Dedifferentiated amniotic fluid mesenchymal stem cell (primary cell): ENCODE data around the gene DNM2.
"Not testable (repeated sequence)": the region's sequence is repeated elsewhere in the genome, so short reads cannot be mapped to it uniquely, and the experiment has no call there.

Source experiments
- DNase-seq: peaks from one replicate; pipeline ENCODE4 v3.0.0-alpha.2; 2016; ENCODE audit errors: extremely low spot score

DNM2 gene

DNA sequence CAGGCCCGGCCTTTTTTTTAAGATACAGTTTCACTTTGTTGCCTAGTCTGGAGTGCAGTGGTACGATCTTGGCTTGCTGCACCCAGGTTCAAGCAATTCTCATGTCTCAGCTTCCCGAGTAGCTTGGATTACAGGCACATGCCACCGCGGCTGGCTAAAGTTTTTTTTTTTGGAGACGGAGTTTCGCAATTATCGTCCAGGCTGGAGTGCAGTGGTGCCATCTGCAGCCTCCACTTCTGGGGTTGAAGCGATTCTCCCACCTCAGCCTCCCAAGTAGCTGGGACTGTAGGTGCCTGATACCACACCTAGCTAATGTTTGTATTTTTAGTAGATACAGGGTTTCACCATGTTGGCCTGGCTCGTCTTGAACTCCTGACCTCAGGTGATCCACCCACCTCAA lies 148.6 kb downstream of the DNM2 start:
- no peak for DNase-seq

DNA sequence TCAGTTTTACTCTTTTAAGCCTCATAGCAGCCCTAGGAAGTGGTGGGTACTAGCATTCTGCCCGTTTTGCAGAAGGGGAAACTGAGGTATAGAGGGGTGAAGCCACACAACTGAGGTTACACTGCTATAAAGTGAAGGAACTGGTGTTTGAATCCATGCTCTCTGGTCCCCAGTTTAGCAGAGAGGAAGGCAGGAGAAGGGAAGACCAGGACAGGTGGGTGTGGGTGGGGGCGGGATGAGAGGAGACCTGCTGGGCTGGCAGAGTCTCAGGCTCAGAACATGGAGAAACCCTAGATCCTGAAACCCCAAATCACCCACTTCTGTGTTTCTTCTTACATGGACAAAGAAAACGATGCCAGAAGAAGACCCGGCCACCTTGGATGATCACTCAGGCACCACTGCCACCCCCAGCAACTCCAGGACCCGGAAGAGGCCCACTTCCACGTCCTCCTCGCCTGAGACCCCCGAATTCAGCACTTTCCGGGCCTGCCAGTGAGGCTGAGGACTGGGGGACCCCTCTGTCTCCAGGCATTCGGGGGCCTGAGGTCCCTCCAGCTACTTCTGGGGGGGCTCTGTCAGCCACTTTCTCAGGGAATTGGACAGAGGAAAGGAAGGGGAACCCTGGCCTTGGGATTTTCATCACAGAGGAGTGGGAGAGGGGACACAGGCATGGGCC lies 151.1 kb downstream of the DNM2 start:
- DNase-seq: no peak

DNA sequence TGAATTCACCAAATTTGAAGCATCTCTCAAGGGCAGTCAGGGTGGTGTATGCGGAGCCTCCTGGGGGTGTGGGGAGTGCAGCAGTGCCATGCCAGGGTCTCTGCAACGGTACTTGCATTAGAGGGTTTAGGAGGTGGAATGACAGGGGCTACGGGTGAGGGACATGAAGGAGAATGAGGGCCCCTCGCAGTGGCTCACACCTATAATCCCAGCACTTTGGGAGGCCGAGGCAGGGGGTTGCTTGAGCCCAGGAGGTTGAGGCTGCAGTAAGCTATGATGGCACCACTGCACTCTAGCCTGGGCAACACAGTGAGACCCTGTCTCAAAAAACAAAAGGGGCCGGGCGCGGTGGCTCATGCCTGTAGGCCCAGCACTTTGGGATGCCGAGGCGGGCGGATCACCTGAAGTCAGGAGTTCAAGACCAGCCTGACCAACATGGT lies 152.0 kb downstream of the DNM2 start:
- not testable (repeated sequence) for DNase-seq

DNA sequence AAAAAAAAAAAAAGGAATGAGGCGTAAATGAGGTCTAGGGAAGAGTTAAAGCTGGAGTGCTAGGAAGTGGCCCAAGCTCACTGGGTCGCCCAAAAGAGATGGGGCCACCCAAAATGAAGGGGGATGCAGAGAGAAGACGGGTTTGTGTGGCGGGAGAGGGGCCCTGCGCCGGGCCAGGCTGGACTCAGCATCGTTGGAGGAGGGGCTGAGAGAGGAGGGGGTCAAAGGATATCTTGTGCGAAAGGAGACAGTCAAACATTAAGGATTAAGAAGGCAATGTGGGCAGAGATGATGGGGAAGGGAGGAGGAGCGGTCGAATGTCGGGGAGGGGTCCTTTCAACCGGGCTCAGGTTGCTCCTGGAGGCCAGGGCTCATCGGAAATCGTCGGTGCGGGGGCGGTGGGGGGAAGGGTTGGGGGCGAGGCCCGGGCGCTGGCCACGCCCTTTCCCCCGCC lies 152.6 kb downstream of the DNM2 start:
- DNase-seq: no peak

DNA sequence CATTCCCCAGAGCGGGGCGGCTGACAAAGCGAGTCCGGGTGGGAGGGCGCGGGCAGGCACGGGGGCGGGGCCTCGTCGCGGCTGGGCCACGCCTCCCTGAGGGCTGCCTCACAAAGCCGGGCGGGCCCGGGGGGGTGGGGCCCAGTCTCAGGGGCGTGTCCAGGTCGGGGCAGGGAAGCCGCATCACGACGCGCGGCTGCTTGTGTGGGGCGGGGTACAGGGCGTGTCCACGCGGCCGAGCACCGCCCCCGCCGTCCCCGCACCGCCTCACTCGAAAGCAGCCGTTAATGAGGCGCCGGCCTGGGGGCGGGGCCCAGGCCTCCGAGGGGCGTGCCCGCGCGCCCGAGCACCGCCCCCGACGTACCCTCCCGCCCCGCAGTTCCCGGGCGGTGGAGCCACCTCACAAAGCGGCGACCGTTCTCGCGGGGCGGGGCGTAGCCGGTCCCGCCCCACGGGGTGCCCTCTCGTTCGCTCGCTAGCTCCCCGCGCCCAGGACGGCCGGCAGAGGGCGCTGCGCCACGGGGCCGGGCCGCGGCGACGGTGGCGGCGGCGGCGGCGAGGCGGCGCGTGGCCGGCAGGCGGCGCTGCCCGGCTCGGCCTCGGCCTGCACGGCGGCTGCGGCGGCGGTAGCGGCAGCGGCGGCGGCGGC lies 153.2 kb downstream of the DNM2 start, which contains the start of gene CARM1:
TSS of gene CARM1 (plus strand) at position 599 of the 649 bp plus-strand sequence. CDS start 150 bp downstream, outside the sequence.
- peak; percentile 98 for DNase-seq

DNA sequence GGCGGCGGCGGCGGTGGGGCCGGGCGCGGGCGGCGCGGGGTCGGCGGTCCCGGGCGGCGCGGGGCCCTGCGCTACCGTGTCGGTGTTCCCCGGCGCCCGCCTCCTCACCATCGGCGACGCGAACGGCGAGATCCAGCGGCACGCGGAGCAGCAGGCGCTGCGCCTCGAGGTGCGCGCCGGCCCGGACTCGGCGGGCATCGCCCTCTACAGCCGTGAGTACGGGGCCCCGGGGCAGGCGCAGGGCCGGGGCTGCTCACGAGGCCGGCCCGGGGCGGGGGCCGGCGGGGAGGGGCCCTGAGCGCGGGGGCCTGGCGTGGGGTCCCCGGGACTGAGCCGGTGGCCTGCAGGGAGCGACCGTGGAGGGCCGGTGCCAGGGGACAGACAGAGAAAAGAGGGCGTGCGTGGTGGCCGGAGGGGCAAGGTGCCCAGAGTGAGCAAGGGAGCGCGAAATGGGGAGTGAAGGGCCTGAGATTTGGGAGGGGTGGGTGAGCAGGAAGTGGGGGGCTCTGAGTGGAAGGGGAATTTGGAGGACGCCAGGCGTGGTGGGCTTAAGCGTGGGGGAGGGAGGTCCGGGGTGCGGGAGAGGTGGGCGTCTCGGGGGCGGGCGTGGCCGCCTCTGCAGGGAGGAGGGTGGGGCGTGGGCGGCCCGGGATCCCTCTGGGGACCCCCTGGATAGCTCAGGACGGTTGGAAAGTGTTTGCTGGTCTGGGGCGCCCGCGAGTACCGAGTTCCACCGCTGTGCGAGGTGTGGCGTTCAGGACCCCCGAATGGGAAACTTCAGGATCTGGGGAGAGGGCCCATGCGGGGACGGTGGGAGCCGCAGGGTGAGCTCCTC lies 154.0 kb downstream of the DNM2 start:
- DNase-seq: no peak

DNA sequence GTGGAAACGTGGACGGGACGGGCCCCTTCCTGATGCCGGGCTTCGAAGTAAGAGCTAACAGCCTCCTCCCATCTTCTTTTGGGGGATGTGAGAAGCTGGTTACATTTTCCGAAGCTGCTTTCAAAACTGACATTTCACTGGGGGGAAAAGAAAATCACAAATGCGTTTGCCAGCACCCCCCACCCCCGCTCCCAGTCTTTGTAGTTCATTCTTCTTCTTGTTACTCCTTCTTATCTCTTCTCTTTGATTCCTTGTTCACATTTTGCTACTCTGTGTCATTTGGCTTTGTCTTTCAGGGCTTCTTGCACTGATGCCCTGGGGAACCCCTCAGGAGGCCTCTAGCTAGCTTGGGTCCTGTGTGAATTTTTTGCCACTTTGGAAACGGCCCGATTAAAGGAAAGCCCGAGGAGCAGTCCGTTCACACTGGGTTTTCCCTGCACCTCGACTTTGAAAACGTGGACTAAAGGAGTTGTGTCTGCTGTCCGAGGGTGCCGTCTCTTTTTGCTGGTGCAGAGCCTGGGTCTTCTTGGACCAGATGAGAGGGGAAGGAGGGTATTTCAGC lies 154.7 kb downstream of the DNM2 start:
- DNase-seq: no peak

DNA sequence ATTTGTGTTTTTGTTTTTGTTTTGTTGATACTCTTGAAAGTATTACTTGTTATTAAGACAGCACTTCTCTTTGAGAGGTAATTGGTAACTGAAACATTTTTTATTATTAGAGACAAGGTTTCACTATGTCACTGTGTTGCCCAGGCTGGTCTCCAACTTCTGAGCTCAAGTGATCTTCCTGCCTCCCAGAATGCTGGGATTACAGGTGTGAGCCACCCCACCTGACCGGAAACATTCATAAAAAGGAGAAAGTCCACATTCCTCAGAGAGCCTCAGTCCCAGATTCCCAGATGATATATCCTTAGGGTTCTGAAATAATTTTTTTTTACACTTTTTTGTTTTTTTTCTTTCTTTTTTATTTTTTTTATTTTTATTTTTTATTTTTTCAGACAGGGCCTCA lies 156.1 kb downstream of the DNM2 start:
- DNase-seq: no peak

DNA sequence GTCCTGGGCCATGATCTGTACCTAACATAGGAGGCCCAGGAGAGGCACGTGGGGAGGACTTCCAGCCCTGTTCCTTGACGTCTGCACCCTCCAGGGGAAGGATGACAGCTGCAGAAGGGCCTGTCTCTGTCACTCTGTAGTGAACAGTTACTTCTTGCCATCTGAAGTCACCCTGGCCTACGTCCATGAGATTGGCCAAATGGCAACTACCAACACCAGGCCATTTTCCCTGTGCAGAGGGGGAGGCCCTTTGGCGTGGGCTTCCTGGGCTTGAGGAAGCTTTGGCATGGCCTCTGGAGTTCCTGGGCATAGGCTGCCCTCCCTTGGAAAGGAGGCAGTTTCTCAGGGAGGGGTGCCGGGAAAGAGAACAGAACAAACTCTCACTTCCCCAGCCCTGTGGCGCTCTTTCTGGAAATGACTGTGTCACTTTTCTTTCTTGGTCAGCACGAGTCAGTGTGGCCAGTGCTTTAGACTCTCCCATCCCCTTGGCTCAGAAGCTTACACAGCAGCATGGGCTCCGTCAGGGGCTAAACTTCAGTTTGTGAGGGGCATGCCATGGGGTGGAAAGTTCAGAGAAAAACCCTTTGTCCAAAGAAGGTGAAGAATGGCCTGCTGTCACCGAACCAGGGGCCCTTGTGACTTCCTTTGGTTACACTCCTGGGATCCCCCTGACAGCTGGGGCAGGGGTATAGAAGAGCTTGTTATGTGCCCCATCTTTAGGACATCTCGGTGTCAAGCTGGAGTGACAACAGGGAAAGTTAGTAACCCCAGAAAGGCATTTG lies 158.8 kb downstream of the DNM2 start:
- DNase-seq: no peak

DNA sequence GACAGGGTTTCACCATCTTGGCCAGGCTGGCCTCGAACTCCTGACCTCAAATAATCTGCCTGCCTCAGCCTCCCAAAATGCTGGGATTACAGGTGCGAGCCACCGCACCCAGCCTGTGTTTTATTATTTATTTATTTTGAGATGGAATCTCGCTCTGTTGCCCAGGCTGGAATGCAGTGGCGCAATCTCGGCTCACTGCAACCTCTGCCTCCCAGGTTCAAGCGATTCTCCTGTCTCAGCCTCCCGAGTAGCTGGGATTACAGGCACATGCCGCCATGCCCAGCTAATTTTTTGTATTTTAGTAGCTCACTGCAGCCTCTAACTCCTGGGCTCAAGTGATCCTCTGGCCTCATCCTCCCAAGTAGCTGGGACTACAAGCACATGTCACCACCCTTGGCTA lies 159.7 kb downstream of the DNM2 start:
- DNase-seq: not testable (repeated sequence)

DNA sequence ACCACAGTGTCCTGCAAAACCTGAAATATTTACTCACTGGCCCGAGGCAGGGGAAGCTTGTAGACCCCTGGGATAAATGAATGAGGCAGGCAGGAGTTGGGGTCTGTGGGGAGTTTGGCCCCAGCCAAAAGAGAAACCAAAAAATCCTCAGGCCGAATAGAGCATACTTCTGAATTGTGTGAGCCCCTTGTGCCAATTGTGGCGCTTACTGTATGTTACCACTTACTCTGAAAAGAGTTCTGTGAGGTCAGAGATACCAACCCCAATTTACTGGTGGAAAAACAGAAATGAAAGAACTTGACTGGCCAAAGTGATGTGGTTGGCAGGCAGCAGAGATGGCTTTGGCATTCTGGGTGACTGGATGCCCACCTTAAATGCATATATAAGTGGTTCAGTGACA lies 160.4 kb downstream of the DNM2 start:
- DNase-seq: no peak
